ENCODE measurements around the gene DCC. TPM values are rescaled to one million over a fixed set of nuclear protein-coding genes. Genes with fewer than 3 reads are reported as not detected.

The DCC gene
- polyA plus RNA-seq, 1 donor (not counting 4 experiments of a cell fraction or from before 2014, with no cell fraction given): not detected

DNA sequence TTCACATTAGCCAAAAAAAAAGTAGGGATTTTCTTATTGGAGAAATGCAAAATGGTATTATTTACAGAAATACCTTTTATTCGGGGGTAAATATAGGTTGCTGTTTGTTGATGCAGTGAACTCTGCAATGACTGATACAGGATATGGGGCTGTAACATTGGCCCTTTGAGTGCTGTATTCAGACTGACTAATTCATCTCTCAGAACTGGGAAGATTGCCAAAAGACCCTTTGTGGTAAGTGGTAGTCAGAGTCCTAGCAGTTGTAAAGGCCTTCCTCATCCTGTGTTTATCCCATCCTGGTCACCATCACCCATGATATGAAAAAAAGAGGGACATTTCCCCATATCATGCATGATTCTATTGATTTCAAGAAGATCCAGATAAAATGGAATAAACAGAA is 14.0 kb upstream of the DCC start:
- Histone ChIP-seq H4K20me1 (ENCODE audit: control insufficient read depth, extremely low read depth, insufficient read depth, low read length) (no peaks in the 10 kb centered on the region), H3K9me1 (ENCODE audit: control insufficient read depth, extremely low read depth, insufficient read depth, low read length) (no peaks in the 10 kb centered on the region), H3K9ac (ENCODE audit: control insufficient read depth, extremely low read depth, insufficient read depth, low read length) (no peak overlapping the region), H3K27me3 (ENCODE audit: control insufficient read depth, extremely low read depth, insufficient read depth, low read length) (no peaks in the 10 kb centered on the region), H2AFZ (ENCODE audit: control insufficient read depth, low read length) (no peak overlapping the region), H3K36me3 (ENCODE audit: control insufficient read depth in 2 of 2, extremely low read depth in 1 of 2, insufficient read depth in 2 of 2, low read length in 2 of 2) (no peaks in the 10 kb centered on the region), H3K79me2 (ENCODE audit: control insufficient read depth, insufficient read depth, low read length) (no peaks in the 10 kb centered on the region), H3K4me3 (ENCODE audit: control insufficient read depth in 2 of 3, extremely low read depth in 1 of 3, insufficient read depth in 2 of 3, low read depth in 1 of 3, low read length in 3 of 3) (no peak overlapping the region), H3K27ac (ENCODE audit: control insufficient read depth, insufficient read depth, low read length) (no peak overlapping the region), H3K9me3 (ENCODE audit: control insufficient read depth, low read depth, low read length) (no peaks in the 10 kb centered on the region), H3K4me1 (ENCODE audit: control insufficient read depth, extremely low read depth, insufficient read depth, low read length) (no peaks in the 10 kb centered on the region), H3K4me2 (ENCODE audit: control insufficient read depth, extremely low read depth, insufficient read depth, low read depth, low read length) (no peak overlapping the region)
- no peak for TF ChIP-seq EZH2 (IDR thresholded peaks at IDR 0.05; ENCODE audit: low read length)
- TF ChIP-seq, protein P1, sequence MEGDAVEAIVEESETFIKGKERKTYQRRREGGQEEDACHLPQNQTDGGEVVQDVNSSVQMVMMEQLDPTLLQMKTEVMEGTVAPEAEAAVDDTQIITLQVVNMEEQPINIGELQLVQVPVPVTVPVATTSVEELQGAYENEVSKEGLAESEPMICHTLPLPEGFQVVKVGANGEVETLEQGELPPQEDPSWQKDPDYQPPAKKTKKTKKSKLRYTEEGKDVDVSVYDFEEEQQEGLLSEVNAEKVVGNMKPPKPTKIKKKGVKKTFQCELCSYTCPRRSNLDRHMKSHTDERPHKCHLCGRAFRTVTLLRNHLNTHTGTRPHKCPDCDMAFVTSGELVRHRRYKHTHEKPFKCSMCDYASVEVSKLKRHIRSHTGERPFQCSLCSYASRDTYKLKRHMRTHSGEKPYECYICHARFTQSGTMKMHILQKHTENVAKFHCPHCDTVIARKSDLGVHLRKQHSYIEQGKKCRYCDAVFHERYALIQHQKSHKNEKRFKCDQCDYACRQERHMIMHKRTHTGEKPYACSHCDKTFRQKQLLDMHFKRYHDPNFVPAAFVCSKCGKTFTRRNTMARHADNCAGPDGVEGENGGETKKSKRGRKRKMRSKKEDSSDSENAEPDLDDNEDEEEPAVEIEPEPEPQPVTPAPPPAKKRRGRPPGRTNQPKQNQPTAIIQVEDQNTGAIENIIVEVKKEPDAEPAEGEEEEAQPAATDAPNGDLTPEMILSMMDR (optimal IDR thresholded peaks at IDR 0.05 in 1 of 3, IDR thresholded peaks at IDR 0.05 in 1 of 3, conservative IDR thresholded peaks at IDR 0.05 in 1 of 3; ENCODE audit: extremely low read depth in 1 of 3, insufficient read depth in 2 of 3, low read length in 3 of 3): no peak
- dilution Hi-C loops (cut with MboI; ENCODE audit: extremely low pct_ligation_motif_present, low sequenced_read_pairs): no loop called here
- DNase-seq (ENCODE audit: low read depth, low spot score) (no peak), FAIRE-seq (no peak)

DNA sequence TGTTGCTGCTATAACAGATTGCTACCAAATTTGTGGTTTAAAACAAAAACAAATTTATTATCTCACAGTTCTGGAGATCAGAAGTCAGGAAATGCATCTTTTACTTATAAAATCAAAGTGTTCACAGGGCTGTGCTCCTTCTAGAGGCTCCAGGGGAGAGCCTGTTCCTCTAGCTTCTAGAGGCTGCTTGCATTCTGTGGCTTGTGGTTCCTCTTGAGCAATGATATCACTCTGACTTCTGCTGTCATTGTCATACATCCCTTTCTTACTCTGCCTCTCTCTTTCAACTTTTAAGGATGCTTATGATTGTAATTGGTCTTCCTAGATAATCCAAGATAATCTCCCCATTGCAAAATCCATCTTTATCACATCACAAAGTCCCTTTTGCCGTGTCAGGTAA is 6.1 kb upstream of the DCC start:
- TF ChIP-seq, protein P1 (optimal IDR thresholded peaks at IDR 0.05 in 1 of 3, IDR thresholded peaks at IDR 0.05 in 1 of 3, conservative IDR thresholded peaks at IDR 0.05 in 1 of 3; ENCODE audit: extremely low read depth in 1 of 3, insufficient read depth in 2 of 3, low read length in 3 of 3): no peak
- TF ChIP-seq EZH2 (IDR thresholded peaks at IDR 0.05; ENCODE audit: low read length): no peak
- no peak overlapping the region for H3K9ac ChIP-seq (ENCODE audit: control insufficient read depth, extremely low read depth, insufficient read depth, low read length)
- no peaks in the 10 kb centered on the region for H3K36me3 ChIP-seq (ENCODE audit: control insufficient read depth in 2 of 2, extremely low read depth in 1 of 2, insufficient read depth in 2 of 2, low read length in 2 of 2)
- no peaks in the 10 kb centered on the region for H3K4me1 ChIP-seq (ENCODE audit: control insufficient read depth, extremely low read depth, insufficient read depth, low read length)
- H3K4me3 ChIP-seq (ENCODE audit: control insufficient read depth in 2 of 3, extremely low read depth in 1 of 3, insufficient read depth in 2 of 3, low read depth in 1 of 3, low read length in 3 of 3): no peak overlapping the region
- no peaks in the 10 kb centered on the region for H3K9me1 ChIP-seq (ENCODE audit: control insufficient read depth, extremely low read depth, insufficient read depth, low read length)
- H3K4me2 ChIP-seq (ENCODE audit: control insufficient read depth, extremely low read depth, insufficient read depth, low read depth, low read length): no peak overlapping the region
- no peaks in the 10 kb centered on the region for H3K9me3 ChIP-seq (ENCODE audit: control insufficient read depth, low read depth, low read length)
- H3K27ac ChIP-seq (ENCODE audit: control insufficient read depth, insufficient read depth, low read length): no peak overlapping the region
- FAIRE-seq (no peak), DNase-seq (ENCODE audit: low read depth, low spot score) (no peak)
- H2AFZ ChIP-seq (ENCODE audit: control insufficient read depth, low read length): no peak overlapping the region
- dilution Hi-C loops (cut with MboI; ENCODE audit: extremely low pct_ligation_motif_present, low sequenced_read_pairs): no loop called here
- H4K20me1 ChIP-seq (ENCODE audit: control insufficient read depth, extremely low read depth, insufficient read depth, low read length): no peaks in the 10 kb centered on the region
- no peaks in the 10 kb centered on the region for H3K79me2 ChIP-seq (ENCODE audit: control insufficient read depth, insufficient read depth, low read length)
- no peaks in the 10 kb centered on the region for H3K27me3 ChIP-seq (ENCODE audit: control insufficient read depth, extremely low read depth, insufficient read depth, low read length)

Measured in keratinocyte (primary cell).